IMR-90 (cell line): ENCODE data around the gene F5.

Source experiments
- CEBPB ChIP-seq: IDR thresholded peaks from 2 replicates; pipeline ENCODE4 v1.6.1; 2012; ENCODE audit warnings: low read depth, low read length, improper control_type of control experiment
- CHD1 ChIP-seq: IDR thresholded peaks from 2 replicates; pipeline ENCODE4 v1.6.1; 2012; ENCODE audit warnings: low read depth, low read length, improper control_type of control experiment
- MAFK ChIP-seq: IDR thresholded peaks from 2 replicates; pipeline ENCODE4 v1.6.1; 2012; ENCODE audit warnings: low read depth, low read length, improper control_type of control experiment
- NFE2L2 ChIP-seq: fragments of 150-350 bp; IDR thresholded peaks from 2 replicates; pipeline ENCODE4 v1.6.1; 2016; ENCODE audit warnings: low read depth, mild to moderate bottlenecking, low read length
- POLR2A ChIP-seq: IDR thresholded peaks from 2 replicates; pipeline ENCODE4 v1.6.1; 2012; ENCODE audit warnings: mild to moderate bottlenecking, low read depth, low read length
- RAD21 ChIP-seq: IDR thresholded peaks from 2 replicates; pipeline ENCODE4 v1.6.1; 2012; ENCODE audit warnings: low read length, improper control_type of control experiment
- RCOR1 ChIP-seq: IDR thresholded peaks from 2 replicates; pipeline ENCODE4 v1.6.1; 2012; ENCODE audit warnings: mild to moderate bottlenecking, low read length, improper control_type of control experiment; ENCODE audit not compliant: insufficient replicate concordance
- RFX5 ChIP-seq: IDR thresholded peaks from 2 replicates; pipeline ENCODE4 v1.8.0; 2012; ENCODE audit warnings: low read depth, mild to moderate bottlenecking, low read length, moderate library complexity
- USF2 ChIP-seq: fragments of 150-350 bp; IDR thresholded peaks from 2 replicates; pipeline ENCODE4 v1.6.1; 2017; ENCODE audit warnings: mild to moderate bottlenecking, antibody characterized with exemption, low read length, low read depth
- TF ChIP-seq, protein P1 (sequence below): conservative IDR thresholded peaks from 2 replicates; pipeline ENCODE4 v1.5.1; 2012; ENCODE audit warnings: mild to moderate bottlenecking, low read depth, low read length, improper control_type of control experiment

GRCh38 chr1:169475806-169476387 lies 110.4 kb downstream of the F5 start:
- TF ChIP-seq POLR2A (no peak), RCOR1 (no peak), CHD1 (no peak), CEBPB (no peak), RAD21 (no peak), RFX5 (no peak), MAFK (no peak), NFE2L2 (no peak), USF2 (no peak)
- TF ChIP-seq, protein P1, sequence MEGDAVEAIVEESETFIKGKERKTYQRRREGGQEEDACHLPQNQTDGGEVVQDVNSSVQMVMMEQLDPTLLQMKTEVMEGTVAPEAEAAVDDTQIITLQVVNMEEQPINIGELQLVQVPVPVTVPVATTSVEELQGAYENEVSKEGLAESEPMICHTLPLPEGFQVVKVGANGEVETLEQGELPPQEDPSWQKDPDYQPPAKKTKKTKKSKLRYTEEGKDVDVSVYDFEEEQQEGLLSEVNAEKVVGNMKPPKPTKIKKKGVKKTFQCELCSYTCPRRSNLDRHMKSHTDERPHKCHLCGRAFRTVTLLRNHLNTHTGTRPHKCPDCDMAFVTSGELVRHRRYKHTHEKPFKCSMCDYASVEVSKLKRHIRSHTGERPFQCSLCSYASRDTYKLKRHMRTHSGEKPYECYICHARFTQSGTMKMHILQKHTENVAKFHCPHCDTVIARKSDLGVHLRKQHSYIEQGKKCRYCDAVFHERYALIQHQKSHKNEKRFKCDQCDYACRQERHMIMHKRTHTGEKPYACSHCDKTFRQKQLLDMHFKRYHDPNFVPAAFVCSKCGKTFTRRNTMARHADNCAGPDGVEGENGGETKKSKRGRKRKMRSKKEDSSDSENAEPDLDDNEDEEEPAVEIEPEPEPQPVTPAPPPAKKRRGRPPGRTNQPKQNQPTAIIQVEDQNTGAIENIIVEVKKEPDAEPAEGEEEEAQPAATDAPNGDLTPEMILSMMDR = no peak
